ENCODE measurements around the gene DNASE2B. TPM values are rescaled to one million over a fixed set of nuclear protein-coding genes. Genes with fewer than 3 reads are reported as not detected.

Gene DNASE2B
- total RNA-seq, 1 experiment from 2014 or later, result not detected

DNA sequence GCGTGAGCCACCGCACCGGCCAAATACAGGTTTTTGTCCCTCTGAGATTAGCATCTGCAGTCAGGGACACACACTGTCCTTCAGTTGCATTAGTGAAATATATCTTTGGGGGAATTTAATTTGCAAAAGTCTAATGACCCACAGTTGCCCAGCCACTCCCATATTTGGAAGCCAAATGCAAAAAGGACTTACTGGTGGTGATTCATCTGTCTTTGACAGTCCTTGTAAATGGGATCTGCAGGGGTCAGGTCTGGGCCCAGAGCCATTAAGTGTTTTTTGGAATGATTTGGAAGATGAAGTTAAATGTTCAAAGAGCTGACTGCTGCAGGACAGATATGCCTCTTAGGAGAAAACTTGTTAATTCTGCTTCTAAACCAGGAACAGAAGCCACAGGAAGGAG, 44.6 kb upstream of the DNASE2B start:
- DNase-seq (peak; percentile 40), ATAC-seq (peak; percentile 75)
- H3K4me2 ChIP-seq (ENCODE audit: low read length), result no peak overlapping the region

DNA sequence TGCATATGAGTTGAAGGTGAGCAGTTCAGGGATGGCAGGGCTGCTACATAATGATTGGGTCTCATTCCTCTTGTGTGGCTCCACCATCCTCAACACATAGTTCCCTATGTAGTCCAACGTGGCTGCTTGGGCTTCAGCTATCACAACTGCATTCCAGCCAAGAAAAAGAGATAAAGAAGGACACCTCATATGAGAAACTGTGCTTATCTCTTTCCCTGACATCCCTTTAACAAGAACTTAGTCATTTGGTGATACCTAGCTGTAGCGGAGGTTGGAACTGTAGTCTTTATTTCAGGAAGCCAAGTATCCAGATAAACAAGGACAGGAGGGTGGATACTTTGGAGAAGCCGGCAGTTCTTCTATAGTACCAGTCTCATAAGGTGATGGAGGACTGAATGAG, 42.7 kb upstream of the DNASE2B start:
- CTCF ChIA-PET, result no interaction called here

More for the DNA sequence above, 44.6 kb upstream of the DNASE2B start:
- Histone ChIP-seq H3K4me1 (ENCODE audit: insufficient read depth, low read length) (peaks cover 6% of the 10 kb centered on the region; the same call in 1 of the 2 replicates), H3K9me3 (ENCODE audit: low read length) (no peaks in the 10 kb centered on the region), H3K27ac (ENCODE audit: low read length) (no peak overlapping the region), H2AFZ (ENCODE audit: low read length) (no peak overlapping the region), H3K9ac (ENCODE audit: low read length) (no peak overlapping the region), H3F3A (ENCODE audit: low read length, unreplicated experiment) (no peaks in the 10 kb centered on the region), H4K20me1 (ENCODE audit: low read length) (no peaks in the 10 kb centered on the region), H3K79me2 (ENCODE audit: low read length) (no peaks in the 10 kb centered on the region), H3K9me2 (replicated peaks; ENCODE audit: low read length) (no peaks in the 10 kb centered on the region), H3K27me3 (ENCODE audit: low read length) (no peaks in the 10 kb centered on the region), H3K36me3 (ENCODE audit: low read depth, low read length) (no peaks in the 10 kb centered on the region), H3K4me3 (ENCODE audit: low read length) (no peak overlapping the region)
- no TSS peak for BruUV-seq (replicated peaks)
- CTCF ChIA-PET, result interaction anchor here (0.6 kb wide), 1 partner anchor 165 kb away, joined by 3 read pairs; no protein-coding TSS in a partner anchor
- TF ChIP-seq EZH2phosphoT487 (IDR thresholded peaks at IDR 0.05; ENCODE audit: borderline replicate concordance, low read length), result no peak
- no peak for TF ChIP-seq EZH2 (IDR thresholded peaks at IDR 0.05; ENCODE audit: low read length, unreplicated experiment)
- TF ChIP-seq, protein P1, sequence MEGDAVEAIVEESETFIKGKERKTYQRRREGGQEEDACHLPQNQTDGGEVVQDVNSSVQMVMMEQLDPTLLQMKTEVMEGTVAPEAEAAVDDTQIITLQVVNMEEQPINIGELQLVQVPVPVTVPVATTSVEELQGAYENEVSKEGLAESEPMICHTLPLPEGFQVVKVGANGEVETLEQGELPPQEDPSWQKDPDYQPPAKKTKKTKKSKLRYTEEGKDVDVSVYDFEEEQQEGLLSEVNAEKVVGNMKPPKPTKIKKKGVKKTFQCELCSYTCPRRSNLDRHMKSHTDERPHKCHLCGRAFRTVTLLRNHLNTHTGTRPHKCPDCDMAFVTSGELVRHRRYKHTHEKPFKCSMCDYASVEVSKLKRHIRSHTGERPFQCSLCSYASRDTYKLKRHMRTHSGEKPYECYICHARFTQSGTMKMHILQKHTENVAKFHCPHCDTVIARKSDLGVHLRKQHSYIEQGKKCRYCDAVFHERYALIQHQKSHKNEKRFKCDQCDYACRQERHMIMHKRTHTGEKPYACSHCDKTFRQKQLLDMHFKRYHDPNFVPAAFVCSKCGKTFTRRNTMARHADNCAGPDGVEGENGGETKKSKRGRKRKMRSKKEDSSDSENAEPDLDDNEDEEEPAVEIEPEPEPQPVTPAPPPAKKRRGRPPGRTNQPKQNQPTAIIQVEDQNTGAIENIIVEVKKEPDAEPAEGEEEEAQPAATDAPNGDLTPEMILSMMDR (conservative IDR thresholded peaks at IDR 0.05; ENCODE audit: low read depth, low read length), result no peak
- intact Hi-C loops (cut with micrococcal nuclease), result no loop called here
- POLR2A ChIA-PET (ENCODE audit: unreplicated experiment), result no interaction called here

DNA sequence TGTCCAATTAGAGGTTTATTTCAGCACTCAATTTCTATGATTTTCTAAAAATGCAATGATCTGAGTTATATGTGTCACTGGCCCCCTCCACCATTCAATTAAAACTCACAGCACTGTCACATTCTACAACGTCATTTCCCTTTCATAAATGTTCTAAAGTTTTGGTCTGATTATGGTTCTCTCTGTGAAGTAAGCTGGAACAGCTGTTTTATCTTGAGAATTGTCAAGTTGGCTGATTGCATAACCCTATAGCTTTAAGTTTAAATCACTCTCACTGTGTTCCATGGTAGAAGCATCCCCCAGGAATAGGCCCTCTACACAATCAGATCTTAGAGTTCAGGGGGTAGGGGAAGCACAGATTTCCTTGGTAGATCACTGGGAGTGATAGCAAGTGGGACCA, 41.4 kb upstream of the DNASE2B start:
- ChIA-PET POLR2A (ENCODE audit: unreplicated experiment) (no interaction called here), CTCF (no interaction called here)
- no peak for DNase-seq
- H3K4me1 ChIP-seq (ENCODE audit: insufficient read depth, low read length), result peaks cover 14% of the 10 kb centered on the region
- H3K9ac ChIP-seq (ENCODE audit: low read length), result no peak overlapping the region
- H2AFZ ChIP-seq (ENCODE audit: low read length), result no peak overlapping the region
- no TSS peak for BruUV-seq (replicated peaks)
- no peak overlapping the region for H3K4me2 ChIP-seq (ENCODE audit: low read length)
- no peaks in the 10 kb centered on the region for H3K9me3 ChIP-seq (ENCODE audit: low read length)
- no peaks in the 10 kb centered on the region for H3F3A ChIP-seq (ENCODE audit: low read length, unreplicated experiment)
- H3K27me3 ChIP-seq (ENCODE audit: low read length), result no peaks in the 10 kb centered on the region
- H3K9me2 ChIP-seq (replicated peaks; ENCODE audit: low read length), result no peaks in the 10 kb centered on the region
- intact Hi-C loops (cut with micrococcal nuclease), result no loop called here
- no peak overlapping the region for H3K27ac ChIP-seq (ENCODE audit: low read length)
- H3K36me3 ChIP-seq (ENCODE audit: low read depth, low read length), result no peaks in the 10 kb centered on the region
- no peaks in the 10 kb centered on the region for H4K20me1 ChIP-seq (ENCODE audit: low read length)
- no peak overlapping the region for H3K4me3 ChIP-seq (ENCODE audit: low read length)
- no peaks in the 10 kb centered on the region for H3K79me2 ChIP-seq (ENCODE audit: low read length)
- no peak for ATAC-seq
- TF ChIP-seq, protein P1 (conservative IDR thresholded peaks at IDR 0.05; ENCODE audit: low read depth, low read length), result no peak
- TF ChIP-seq EZH2 (IDR thresholded peaks at IDR 0.05; ENCODE audit: low read length, unreplicated experiment) (no peak), EZH2phosphoT487 (IDR thresholded peaks at IDR 0.05; ENCODE audit: borderline replicate concordance, low read length) (no peak)

More for the DNA sequence above, 42.7 kb upstream of the DNASE2B start:
- H4K20me1 ChIP-seq (ENCODE audit: low read length), result no peaks in the 10 kb centered on the region
- H3K4me3 ChIP-seq (ENCODE audit: low read length), result no peak overlapping the region
- no TSS peak for BruUV-seq (replicated peaks)
- no peak for DNase-seq
- no peaks in the 10 kb centered on the region for H3K79me2 ChIP-seq (ENCODE audit: low read length)
- intact Hi-C loops (cut with micrococcal nuclease), result no loop called here
- no peak overlapping the region for H3K4me2 ChIP-seq (ENCODE audit: low read length)
- POLR2A ChIA-PET (ENCODE audit: unreplicated experiment), result no interaction called here
- ATAC-seq, result no peak
- H2AFZ ChIP-seq (ENCODE audit: low read length), result no peak overlapping the region
- no peaks in the 10 kb centered on the region for H3K9me3 ChIP-seq (ENCODE audit: low read length)
- no peak overlapping the region for H3K9ac ChIP-seq (ENCODE audit: low read length)
- no peak for TF ChIP-seq EZH2 (IDR thresholded peaks at IDR 0.05; ENCODE audit: low read length, unreplicated experiment)
- TF ChIP-seq, protein P1 (conservative IDR thresholded peaks at IDR 0.05; ENCODE audit: low read depth, low read length), result no peak
- no peak for TF ChIP-seq EZH2phosphoT487 (IDR thresholded peaks at IDR 0.05; ENCODE audit: borderline replicate concordance, low read length)
- H3K36me3 ChIP-seq (ENCODE audit: low read depth, low read length), result no peaks in the 10 kb centered on the region
- H3K27ac ChIP-seq (ENCODE audit: low read length), result no peak overlapping the region
- no peaks in the 10 kb centered on the region for H3K27me3 ChIP-seq (ENCODE audit: low read length)
- no peaks in the 10 kb centered on the region for H3K9me2 ChIP-seq (replicated peaks; ENCODE audit: low read length)
- H3K4me1 ChIP-seq (ENCODE audit: insufficient read depth, low read length), result peaks cover 6% of the 10 kb centered on the region; the same call in 1 of the 2 replicates
- no peaks in the 10 kb centered on the region for H3F3A ChIP-seq (ENCODE audit: low read length, unreplicated experiment)
